GM19372 (cell line): ENCODE measurements around the gene CAMK2D.
"Not testable (repeated sequence)": the region's sequence is repeated elsewhere in the genome, so short reads cannot be mapped to it uniquely, and the experiment has no call there.

Experiments used
- ATAC-seq: cut with Tn5 transposase; IDR thresholded peaks from one replicate; pipeline ENCODE4 v1.9.1; 2021; ENCODE audit warnings: mild to moderate bottlenecking, low read depth, moderate library complexity; ENCODE audit not compliant: unreplicated experiment

CAMK2D gene

DNA sequence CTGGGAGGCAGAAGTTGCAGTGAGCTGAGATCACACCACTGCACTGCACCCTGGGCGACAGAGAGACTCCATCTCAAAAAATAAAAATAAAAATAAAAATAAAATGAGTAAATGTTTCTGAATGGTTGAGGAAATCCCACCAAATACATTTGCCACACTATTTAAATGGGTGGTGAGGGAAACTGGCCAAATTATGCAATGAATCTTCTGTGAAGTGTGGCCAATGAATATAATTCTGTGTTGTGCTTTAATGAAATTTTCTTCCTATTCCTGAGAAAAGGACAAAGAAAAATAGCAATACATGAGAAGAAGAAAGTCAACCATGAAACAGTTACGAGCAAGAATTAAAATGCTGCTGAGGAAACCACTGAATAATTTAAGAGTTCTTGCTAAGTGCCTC, 69.9 kb downstream of the CAMK2D start:
- ATAC-seq = no peak

DNA sequence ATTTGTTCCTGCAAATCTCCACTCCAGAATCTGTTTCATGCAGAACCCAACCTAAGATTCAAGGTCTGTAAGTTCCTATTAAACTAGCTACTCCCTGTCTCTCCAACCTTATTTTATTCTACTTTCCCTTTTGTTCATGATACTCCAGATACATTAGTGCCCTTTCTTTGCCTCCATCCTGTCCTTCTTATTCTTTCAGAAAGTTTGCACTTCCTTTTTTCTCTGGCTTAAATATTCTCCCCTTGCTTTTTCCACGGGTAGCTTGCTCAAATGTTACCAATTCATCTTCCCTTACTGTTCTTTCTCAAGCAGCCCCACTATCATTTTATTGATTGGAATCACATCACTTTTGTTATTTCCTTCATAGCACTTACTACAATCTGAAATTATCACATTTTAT, 72.1 kb downstream of the CAMK2D start:
- no peak for ATAC-seq

DNA sequence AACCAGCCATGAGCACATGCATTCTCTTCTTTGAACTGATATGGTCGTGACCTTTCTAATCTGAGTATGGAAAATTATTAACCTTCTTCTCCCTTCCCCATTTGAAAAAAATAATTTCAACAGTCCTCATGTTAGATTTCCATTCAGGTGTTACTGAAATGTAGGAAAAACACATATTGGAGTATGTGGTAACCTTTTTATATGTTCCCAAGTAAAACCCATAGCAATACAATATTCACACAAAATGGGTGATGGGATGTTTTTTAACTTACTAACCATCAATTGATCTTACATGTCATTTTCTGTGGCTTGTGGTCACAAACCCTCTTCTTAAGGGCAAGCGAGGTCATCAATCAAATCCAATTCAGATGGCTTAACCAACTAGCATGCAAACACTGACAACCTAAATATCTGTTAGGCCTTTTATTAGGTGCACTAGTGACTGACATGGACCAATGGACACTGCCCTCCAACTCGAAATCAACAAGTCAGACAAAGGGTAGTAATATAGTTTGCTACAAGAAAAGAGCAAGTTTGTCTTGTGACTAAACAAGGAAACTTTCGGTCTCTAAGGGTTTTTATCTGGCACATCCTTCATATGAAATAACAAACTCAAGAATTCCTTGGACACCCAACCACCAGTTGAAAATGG, 74.3 kb downstream of the CAMK2D start:
- no peak for ATAC-seq

DNA sequence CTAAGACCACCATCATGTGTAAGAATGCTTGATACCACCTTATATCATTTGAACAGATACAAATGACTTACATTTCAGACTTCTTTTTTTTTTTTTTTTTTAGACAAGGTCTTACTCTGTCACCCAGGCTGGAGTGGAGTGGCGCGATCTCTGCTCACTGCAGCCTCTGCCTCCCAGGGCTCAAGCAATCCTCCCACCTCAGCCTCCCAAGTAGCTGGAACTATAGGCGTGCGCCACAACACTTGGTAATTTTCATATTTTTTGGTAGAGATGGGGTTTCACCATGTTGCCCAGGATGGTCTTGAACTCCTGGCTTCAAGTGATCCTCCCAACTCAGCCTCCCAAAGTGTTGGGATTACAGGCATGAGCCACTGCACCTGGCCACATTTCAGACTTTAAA, 76.4 kb downstream of the CAMK2D start:
- ATAC-seq = not testable (repeated sequence)

DNA sequence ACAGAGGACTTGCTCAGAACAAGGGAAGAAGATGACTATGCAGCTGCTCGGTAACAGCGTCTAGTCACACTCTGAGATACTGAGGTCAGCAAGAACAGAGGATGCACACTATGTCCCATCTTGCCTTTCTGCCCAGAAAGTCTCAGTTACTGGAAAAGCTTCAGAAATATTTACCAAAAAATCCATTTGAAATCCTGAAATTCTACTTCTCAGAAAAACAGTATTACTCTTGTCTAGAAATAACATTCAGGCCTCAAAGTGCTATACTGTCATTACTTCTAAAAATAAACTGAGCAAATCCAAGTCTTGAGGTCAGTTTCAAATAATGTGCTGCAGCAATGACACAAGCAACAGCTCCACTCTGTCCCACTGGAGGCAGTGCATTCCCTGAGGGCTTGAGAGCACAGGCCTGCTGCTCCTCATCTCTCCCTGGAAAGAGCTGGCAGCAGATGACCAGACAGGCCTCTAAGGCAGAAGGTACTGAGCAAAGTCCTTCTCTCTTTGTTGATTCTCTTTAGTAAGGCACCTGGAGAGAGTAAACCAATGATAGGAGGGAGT, 76.9 kb downstream of the CAMK2D start:
- ATAC-seq = peak; percentile 25

DNA sequence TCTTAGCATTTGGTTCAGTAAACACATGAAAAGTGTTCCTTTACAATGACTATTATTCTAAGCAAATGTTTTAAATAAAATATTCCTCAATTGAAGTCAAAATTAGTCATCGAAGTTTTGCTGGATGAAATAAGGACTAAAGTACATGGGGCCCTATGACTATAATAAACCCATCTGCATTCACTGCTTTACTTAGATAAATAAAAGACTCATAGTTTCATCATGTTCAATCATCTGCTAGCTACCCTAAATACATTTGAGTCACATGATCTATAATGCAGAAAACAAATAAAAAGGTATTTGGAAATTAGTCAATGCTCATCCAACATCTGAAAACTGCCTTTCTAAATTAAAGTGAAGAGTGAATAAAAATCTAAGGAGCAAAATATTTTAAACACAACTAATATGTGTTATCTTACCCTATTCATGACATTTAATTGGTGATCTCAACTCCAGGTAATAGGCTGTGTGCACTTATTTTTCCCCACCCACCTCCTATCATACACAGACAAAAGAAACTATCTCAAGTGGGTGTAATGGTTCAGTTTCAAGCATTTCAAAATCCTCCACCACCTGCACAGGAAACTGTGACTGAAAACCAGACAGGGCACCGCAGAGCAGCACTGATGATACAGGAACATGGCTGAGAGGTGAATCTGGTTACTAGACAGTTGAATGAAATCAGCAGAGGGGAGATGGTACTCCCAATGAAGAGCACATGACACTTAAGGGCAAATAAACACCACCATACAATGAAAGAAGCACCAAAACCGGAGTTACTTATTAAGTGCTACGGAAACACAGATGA, 78.6 kb downstream of the CAMK2D start:
- peak; percentile 90 for ATAC-seq

DNA sequence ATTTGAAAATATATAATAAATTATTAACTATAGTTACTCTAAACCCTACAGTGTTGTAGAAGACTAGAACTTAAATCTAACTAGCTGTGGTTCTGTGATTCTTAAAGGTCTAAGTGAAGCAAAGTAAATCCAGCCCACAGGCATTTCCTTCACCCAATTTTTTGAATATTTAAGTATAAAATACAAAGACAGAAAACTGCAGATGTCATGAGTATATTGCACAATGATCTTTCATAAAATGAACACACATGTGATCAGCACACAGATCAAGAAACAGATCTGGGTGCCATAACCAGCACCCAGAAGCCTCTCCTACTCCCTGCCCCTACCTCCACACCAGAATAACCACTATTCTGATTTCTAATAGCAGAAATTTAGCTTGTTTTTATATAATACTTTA, 82.9 kb downstream of the CAMK2D start:
- ATAC-seq = no peak

DNA sequence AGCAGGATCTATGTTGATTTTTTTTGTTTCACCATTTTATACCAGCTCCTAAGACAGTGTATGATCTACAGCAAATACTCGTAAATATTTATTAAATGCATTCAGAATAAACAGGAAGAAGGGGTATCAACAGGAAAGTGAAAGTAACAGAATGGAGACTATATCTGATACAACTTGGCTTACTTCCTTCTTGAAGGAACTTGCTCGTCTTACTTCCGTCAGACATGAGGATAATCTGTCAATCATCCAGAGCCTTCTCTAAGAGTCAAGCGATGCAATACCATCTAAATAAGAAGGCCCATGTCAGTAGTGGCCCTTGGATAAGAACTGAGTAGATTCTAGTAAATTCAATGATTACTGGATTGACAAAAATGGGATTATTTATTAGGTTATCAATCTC, 84.2 kb downstream of the CAMK2D start:
- ATAC-seq = no peak

DNA sequence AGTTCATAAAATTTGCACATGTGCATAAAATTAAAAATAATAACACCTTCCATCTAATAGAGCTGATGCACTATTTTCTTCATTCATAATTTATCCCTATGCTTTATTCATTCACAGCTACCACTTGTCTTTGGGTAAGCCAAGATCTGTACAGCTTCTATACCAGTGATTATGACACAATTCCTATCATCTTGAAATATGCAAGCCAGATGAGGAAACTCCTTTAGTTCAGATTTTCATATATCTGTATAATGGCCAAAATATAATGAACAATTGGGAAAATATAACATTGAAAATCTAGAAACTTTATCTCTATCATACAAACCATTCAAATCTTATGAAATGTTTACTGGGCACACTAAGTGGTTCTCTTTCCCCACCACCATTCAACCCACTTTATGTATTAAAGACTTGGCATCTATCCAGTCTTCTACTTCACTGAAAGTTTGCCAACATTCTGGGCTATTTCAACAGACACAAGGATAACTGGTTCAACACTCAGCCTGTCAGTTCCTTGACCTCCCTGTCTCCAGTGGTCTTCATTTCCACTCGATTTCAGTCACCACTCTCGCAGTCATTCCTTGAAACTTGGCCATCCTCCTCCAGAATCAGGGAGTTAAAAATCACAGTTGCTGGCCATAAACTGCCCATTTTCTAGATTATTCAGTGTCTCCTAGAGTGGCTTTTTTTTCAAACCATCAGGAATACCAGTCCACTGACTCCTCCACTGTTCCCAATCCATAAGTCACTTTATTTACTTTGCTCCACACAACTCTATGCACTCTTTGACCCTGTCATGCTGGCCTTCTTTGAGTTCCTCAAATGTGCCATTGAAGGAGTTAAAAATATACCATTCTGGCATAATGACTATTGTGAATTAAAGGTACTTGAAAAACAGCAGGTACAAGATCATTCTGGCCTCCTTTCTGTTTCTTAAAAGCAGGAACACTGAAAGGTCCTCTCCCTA, 85.5 kb downstream of the CAMK2D start:
- ATAC-seq = no peak

DNA sequence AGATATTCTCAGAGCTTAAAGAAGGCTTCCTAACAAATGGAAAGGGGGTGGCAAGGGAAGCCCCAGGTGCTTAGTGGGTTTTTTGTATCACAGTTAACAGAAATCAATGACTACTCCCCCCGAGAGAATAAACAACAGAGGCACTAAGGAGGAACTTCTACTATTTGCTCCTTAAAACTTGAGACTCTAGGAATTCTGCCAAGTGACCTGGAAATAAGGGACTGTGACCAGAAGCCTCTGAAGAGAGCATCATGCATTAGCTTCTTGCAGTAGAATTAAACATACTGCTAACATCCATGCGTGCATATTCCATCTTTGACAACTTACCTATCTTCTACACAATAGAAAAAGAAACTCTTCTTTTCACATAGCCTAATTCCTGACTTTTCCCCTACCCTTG, 86.8 kb downstream of the CAMK2D start:
- ATAC-seq = no peak

DNA sequence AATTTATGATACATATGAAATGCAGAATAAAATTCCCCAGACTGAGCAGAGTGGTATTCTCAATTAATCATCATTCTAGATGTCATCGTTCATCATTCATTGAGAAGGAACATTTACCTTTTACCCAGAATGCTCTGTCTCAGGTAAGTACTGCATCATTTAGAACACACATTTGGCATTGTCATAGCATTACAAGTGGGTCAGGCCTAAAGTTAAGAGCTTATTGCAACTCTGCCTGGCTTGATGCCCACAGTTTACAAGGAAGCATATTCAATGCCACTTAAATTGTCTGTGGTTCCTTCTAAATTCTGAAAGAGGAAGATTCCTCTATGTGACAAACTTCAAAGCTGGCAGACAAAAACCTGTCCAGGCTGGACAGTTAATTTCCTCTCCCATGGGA, 87.3 kb downstream of the CAMK2D start:
- no peak for ATAC-seq

DNA sequence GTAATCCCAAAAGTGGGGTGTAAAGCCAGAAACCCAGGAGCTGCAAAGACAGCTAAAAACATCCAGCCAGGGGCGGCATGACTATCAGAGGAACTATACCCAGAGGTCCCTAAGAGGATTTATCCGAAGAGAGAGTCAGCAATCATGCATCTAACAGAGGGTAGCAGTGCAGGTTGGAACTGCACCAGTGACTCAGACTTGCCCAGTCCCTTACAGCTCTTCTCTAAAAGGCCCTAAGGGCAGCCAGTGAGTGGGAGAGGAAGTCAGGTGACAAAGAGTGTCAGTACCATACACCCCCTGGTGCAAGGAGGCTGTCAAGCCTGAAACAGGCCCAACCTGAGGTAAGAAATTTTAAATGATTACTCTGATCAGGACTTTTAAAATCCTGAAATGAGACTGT, 88.1 kb downstream of the CAMK2D start:
- ATAC-seq = peak; percentile 93

DNA sequence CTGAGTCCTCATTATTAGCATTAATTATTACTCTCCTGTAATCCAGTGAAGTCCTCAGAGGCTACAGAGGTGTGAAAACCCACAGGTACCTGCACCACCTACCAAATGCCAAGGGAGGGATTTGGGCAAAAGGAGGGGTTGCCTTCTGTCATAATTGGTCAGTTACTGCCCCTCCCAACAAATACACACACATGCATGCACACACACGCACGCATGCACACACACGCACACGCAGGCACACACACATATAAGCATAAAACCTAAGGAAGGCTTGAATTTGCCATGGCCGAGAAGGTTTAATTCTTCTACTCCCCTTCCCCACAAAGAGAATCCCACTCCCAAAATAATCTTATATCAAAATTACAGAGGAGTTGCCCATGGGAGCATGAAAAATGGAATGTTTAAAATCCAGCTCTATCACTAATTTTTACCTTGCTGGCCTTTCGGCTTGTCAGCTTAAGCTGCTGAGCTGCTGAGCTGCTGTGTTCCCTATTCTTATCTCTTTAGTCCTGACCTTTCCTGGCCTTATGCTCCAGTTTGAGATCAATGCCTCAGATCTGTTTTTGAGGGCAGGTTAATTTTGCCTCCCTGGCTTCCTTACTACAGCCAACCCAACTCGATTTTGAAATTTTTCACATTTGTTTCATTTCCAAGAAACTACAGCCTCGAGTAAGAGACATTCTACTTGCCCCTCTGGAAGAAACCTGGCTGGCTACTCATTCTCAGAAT, 95.0 kb downstream of the CAMK2D start:
- ATAC-seq = no peak

DNA sequence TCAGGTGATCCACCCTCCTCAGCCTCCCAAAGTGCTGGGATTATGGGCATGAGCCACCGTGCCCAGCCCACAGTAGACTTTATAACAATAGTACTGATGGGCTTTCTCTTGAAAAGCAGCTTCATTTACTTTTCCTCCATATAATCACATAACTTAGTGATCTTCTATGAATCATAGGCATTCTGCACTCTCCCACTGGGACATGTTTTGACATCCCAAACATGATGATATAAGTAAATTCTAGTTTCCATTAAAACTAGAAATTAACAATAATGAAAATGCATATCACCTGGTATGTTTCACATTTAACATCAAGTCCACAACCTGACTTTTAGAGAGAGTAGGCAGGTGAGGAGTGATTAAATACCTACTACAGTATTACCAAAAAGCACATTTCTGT, 96.5 kb downstream of the CAMK2D start:
- no peak for ATAC-seq

DNA sequence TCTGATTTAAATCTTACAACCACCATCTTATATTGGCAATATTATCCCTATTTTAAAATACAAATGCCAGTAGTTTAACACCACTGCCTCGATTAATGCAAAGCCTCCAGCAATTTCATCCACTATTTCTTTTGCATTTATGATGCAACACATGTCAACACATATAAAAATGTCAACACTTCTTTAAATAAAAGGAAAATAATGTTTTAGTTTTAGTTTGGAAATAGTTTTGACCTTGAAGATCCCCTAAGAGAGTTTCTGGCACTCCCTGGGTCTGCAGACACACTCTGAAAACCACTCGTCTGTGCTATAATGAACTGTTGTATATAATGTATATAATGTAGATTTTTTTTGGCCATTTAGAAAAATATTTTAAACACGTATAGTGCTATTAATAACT, 99.0 kb downstream of the CAMK2D start:
- no peak for ATAC-seq

DNA sequence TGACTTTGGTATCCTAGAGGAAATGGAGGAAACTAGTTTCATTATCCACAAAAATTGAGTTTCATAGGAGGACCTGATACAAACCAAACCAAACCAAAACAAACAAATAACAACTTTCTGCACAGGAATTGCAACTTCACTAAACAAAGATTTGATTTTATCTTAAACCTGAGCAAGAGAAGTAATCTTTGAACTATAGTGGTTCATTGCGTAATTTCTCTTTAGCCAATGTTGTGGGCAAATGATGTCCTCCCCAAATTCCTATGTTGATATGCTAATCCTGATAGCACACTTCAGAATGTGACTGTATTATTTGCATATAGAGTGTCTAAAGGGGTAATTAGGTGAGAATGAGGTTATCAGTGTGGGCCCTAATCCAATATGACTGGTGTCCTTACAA, 102.4 kb downstream of the CAMK2D start:
- ATAC-seq = no peak

DNA sequence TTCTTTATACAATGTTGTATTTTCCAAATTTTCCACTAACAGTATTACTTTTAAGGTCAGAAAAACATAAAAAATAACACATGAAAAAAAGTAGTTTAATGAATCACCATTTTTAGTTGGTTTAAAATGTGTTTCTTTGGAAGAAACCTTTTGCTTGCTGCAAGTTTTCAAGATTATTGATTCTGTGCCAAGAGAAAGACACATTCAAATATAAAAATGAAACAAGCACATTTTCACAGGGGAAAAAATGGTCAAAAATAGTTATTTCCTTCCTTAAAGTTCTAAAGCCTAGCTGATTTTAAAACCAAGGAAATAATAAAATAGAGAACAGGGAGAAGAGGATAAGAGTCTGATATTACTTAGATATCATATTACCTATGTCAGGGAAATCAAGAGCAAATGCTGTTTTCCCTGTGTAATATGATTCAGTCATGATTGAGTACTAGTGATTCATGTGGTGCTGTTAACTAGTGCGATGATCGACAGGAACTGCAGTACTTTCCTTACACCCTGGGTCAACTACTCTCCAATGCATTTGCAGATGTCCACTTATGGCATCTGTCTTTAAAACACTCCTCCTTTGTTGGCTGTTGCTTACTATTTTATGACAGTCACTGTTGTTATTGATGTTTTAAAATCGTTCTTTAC, 103.8 kb downstream of the CAMK2D start:
- no peak for ATAC-seq

DNA sequence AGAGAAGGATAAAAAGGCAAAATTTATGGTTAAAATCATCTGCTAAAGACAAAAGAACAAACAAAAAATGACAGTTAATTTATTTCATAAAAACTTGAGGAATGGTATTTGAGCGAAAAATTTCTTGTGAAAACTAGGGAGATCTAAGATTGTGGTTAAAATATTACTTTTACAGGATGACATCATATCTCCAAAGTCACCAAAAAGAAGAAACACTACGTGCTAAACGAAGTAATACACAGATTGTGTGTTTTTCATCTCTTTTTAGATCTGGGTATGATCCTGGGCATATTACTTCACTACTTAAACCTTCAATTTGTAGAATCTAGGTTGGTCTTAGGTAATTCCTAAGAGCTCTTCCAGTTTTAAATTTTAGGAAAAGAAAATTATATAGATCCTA, 107.7 kb downstream of the CAMK2D start:
- no peak for ATAC-seq

DNA sequence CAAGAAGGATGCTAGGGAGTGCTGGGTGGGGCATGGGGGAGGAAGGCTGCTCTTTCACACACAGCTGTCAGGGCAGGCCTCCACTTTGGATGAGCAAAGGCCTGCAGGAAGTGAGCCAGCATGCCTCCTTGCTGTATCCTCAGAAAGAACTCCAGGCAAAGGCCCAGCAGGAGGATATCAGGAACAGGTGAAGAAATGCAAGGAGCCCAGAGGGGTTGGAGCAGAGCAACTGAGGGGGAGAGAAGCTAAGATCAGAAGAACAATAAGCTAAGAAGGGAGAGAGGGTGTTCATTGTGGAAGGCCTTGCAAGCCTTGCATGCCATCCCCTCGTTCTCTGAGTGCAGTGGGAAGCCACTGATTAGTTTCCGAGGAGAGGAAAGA, 115.1 kb downstream of the CAMK2D start:
- no peak for ATAC-seq
